SW480 (cell line): ENCODE data around the gene MPZL2.
"Not testable (repeated sequence)": the region's sequence is repeated elsewhere in the genome, so short reads cannot be mapped to it uniquely, and the experiment has no call there.

ENCODE experiments used
- DNase-seq: peaks from one replicate; pipeline ENCODE4 v3.0.0-alpha.2; 2016; ENCODE audit warnings: low spot score

Gene MPZL2

GRCh38 chr11:118263695-118264568 lies at the start of gene MPZL2:
Gene MPZL2, minus strand, starts transcription at chr11:118264297. Its CDS starts 144 bp downstream, at chr11:118264153.
- DNase-seq: peak; percentile 92

GRCh38 chr11:118313242-118313641 lies 49.1 kb upstream of the MPZL2 start:
- no peak for DNase-seq

DNA sequence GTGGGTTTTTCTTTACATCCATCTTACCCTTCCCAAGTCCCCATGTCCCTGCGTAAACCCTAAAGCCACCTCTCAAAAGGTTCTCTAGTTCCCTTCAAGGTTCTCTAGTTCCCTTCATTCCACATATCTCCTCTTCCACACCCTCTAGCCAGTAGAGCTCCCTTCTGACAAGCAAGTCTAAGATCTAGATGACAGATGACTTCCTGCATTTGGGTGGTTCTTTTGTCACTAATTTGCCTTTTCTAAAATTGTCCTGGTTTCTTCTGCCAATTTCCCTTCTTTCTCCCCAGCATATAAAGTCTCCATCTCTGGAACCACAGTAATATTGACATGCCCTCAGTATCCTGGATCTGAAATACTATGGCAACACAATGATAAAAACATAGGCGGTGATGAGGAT lies 48.2 kb upstream of the MPZL2 start:
- no peak for DNase-seq

DNA sequence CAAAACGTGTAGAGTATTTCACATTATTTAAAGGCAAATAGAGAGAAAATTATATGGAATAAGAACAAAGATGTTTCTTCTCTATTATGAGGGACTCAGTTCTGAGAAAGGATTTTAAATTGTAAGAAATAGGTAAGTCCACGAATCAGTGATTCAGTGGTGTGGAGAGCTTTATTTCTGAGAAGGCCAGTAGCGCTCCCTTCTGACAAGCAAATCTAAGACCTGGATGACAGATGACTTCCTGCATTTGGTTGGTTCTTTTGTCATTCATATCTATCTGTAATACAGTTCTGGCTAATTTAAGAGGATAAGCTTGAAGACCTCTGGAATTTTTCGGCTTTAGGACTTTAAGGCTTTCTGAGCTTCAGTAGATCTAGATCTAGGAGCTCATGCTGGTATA lies 47.4 kb upstream of the MPZL2 start:
- DNase-seq: no peak

GRCh38 chr11:118310781-118311485 lies 46.8 kb upstream of the MPZL2 start:
- no peak for DNase-seq

DNA sequence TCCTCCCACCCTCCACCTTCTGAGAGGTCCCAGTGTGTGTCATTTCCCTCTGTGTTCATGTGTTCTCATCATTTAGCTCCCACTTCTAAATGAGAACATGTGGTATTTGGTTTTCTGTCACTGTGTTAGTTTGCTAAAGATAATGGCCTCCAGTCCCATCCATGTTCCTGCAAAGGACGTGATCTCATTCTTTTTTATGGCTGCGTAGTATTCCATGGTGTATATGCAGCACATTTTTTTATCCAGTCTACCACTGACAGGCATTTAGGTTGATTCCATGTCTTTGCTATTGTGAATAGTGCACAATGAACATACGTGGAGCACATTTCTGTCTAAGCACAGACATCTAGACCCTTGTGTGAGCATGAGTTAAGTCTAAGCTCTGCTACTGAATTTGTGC lies 46.2 kb upstream of the MPZL2 start:
- DNase-seq: no peak

DNA sequence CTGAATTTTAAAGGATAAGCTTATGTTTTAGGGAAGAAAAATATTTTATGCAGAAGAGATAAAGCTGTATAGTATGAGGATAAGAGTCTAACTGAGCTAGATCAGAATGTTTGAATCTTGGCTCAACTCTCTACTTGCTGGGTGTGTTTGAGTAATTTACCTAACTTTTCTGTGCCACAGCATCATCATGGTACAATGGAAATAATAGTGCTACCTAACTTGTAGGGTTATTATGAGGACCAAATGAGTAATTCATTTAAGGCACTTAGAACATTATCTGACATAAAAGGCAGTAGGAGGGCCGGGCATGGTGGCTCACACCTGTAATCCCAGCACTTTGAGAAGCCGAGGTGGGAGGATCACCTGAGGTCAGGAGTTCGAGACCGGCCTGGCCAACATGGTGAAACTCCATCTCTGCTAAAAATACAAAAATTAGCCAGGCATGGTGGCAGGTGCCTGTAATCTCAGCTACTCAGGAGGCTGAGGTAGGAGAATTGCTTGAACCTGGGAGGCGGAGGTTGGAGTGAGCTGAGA lies 45.0 kb upstream of the MPZL2 start:
- not testable (repeated sequence) for DNase-seq

DNA sequence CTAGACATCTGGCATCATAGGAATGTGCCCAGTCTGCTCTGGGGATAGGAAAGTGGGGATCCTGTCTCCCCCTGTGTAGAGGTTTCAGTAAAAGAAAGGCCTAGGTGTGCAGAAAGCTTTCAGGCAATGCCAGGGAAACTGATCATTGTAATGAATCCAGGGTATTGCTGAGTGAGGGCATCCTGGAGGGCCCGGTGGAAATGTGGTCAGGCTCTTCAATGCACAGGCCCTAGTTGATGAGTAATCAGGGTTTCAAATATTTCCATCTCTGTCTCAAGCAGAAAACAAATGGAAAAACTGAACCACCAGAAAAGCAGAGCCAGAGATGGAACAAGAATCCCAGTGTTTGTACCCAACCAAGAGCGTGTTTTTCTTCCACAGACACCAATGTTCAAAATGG lies 42.5 kb upstream of the MPZL2 start:
- DNase-seq: no peak

DNA sequence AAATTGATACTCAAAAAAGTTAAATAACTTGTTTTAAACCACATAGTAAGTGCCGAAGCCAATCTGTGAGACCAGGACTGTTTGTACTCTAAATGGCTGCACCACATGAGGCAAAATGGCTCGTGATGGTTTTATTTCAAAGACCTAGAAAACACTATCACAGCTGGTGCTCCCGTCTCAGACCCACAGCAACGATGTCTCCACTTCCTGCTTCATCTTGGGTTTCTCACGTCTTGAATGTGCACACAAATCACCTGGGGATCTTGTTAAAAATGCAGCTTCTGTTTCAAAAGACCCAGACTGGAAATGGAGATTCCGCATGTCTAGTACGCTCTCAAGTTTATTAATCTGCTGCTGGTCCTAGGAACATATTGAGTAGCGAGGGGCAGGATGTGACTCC lies 41.6 kb upstream of the MPZL2 start:
- no peak for DNase-seq

DNA sequence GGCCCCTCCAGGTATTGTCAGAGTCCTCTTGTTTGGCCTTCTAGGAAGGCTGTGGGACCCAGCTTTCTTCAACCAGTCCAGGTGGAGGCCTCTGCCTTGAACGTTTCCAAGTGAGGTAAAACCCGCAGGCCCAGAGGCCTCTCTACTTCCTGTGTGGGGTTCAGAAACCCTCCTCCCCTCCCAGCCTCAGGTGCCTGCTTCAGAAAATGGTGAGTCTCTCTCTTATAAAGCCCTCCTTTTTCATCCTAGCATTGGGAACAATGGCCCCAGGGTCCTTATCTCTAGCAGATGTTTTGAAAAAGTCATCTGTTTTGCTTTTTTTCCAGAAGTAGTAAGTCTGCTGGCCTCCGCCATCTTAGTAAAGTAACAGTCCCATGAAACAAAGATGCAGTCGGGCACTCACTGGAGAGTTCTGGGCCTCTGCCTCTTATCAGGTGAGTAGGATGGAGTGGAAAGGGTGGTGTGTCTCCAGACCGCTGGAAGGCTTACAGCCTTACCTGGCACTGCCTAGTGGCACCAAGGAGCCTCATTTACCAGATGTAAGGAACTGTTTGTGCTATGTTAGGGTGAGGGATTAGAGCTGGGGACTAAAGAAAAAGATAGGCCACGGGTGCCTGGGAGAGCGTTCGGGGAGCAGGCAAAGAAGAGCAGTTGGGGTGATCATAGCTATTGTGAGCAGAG lies 40.6 kb upstream of the MPZL2 start, which contains the start of gene CD3E:
TSS of gene CD3E (plus strand) at position 163 of the 681 bp plus-strand sequence. CDS start at position 386, 223 bp downstream.
- no peak for DNase-seq

- DNase-seq: no peak
Measured at GRCh38 chr11:118304227-118304567, 40.1 kb upstream of the MPZL2 start.

DNA sequence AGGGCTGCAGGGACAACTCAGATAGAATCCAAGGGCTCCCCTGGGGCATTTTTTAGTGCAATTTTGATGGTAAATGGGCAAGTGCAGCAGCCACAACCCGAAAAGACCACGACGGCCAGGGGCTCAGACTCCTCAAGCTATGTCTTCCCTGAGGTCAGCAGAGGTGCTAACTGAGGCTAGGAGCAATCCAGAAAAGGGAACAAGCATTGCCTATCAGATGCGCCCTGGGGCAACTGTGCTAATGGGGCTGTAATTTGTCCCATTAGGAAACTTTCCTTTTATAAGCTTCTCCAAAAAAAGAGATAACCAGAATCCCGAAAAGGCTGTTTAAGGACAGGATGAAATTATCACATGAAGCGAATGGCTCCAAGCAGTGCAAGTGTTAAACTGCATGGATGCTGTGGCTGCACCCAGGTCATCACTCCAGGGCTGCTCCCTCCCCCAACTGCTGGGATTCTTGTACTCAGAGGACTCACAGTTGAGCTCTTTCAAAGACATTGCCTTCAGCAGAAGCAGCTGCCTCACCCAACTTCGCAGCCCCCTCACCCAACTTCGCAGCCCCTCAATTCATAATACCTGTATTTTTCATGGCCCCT lies 37.6 kb upstream of the MPZL2 start:
- DNase-seq: no peak

DNA sequence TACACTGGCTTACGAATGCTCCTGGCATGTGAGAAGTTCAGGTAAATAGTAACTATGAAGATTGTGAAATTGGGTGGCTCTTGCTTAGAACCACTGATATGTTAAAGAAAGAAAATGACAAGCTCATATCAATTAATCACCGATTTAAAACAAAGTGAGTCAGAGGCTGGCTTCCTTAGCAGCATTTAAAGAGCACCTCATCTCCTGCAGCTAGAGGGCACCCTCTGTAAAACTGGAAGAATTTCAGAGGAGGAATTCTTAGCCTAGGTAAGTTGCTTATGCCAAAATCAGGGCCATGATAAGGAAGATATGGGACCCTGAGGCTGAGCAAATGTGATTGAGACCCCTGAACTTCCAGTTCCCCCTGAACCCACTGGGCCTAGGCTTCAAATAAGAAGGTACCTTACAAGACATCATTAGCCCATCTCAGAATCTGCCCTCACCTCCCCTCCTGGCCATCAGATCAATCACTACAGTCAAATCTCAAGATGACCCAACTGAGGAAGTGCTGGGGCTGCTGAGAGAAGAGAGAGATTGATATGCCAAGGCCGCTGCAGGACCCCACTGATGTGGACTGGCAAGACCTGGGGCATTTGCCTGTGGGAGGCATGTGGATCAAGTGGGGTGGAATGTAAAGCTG lies 31.8 kb upstream of the MPZL2 start:
- DNase-seq: peak; percentile 75

DNA sequence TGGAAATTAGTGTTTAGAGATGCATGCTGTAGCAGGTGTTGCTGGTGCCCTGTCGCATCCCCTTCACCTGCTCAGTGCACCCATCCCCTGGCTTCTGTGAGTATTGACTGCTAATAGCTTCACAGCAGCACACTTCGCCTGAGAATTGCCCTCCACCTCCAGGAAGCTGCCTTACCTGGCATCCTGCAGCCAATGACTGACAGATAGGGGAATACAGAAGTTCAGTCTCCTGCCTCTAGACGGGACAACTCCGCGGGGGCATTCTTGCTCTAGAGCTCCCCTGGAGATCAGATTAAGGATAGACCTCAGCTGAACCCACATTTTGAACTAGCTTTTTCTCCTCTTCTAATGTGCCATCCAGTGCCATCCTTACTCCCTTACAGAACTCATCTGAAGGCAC lies 31.1 kb upstream of the MPZL2 start:
- no peak for DNase-seq

DNA sequence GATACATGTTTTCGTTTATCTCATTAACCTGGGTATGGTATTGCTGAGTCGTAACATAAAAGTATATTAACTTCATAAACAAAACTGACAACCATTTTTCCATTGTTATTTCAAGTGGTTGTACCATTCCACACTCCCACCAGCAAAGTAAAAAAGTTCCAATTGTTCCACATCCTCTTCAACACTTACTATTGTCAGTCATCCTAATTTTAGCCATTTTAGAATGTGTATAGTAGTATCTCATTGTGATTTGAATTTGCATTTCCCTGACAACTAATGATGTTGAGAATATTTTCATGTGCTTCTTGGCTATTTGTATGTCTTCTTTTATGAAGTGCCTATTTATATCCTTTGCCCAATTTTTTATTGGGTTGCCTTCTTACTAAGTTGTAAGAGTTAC lies 30.0 kb upstream of the MPZL2 start:
- no peak for DNase-seq

GRCh38 chr11:118291477-118292135 lies 27.5 kb upstream of the MPZL2 start:
- no peak for DNase-seq

DNA sequence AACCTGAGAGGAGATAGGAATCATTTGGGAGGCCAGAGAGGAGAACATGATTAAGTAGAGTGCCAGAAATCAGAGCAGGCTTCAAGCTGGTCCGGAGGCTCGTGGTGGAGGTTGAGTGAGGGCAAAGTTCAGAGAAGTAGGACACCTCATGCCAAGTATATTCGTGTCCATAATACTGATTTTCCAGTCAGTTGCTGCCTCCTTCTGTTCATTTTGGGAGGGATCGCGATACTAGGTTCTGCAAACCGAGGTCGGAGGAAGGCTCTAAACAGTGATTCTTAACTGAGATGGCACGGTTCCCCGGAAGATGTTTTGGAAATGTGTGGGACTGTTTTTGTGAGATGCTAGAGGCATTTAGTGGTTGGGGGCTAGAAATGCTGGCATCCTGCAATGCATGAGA lies 26.8 kb upstream of the MPZL2 start:
- DNase-seq: peak; percentile 78

DNA sequence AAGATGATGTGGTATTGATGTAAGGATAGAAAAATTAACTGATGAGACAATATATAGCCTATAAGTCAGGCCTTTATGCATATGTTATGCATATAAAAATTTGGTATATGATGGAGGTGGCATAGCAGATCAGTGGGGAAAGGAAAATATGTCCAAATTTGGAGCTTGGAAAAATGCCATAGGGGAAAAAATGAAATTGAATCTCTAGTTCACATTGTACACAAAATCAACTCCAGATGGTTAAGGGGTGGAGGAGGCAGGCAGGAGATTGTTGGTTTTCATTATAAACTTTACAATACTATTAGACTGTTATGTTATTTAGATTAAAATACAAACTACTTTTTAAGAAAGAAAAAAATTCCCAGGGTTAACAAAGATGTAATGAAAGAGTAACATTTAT lies 25.3 kb upstream of the MPZL2 start:
- no peak for DNase-seq

DNA sequence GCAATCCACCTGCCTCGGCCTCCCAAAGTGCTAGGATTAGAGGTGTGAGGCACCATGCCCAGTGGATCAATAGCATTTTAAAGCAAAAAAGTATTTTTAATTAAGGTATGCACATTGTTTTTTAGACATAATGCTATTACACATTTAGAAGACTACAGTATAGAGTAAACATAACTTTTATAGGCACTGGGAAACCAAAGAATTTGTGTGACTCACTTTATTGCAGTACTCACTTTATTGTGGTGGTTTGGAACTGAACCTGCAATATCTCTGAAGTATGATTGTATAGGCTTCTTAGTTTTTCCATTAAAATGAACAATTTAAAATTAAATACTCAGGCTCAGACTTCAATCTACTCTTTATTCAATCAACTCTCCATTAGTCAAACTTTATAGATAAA lies 22.9 kb upstream of the MPZL2 start:
- DNase-seq: peak; percentile 89

DNA sequence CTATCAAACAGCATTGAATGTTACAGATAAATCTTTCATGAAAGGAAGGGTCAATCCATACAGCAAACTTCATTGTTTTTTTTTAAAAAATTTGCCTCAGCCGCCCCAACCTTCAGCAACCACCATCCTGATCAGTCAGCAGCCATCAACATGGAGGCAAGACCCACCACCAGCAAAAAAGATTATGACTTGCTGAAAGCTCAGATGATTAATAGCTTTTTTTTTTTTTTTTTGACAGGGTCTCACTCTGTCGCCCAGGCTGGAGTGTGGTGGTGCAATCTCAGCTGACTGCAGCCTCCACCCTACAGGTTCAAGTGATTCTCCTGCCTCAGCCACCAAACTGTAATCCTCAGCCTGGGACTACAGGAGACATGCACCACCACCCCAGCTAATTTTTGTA lies 22.4 kb upstream of the MPZL2 start:
- peak; percentile 46 for DNase-seq

DNA sequence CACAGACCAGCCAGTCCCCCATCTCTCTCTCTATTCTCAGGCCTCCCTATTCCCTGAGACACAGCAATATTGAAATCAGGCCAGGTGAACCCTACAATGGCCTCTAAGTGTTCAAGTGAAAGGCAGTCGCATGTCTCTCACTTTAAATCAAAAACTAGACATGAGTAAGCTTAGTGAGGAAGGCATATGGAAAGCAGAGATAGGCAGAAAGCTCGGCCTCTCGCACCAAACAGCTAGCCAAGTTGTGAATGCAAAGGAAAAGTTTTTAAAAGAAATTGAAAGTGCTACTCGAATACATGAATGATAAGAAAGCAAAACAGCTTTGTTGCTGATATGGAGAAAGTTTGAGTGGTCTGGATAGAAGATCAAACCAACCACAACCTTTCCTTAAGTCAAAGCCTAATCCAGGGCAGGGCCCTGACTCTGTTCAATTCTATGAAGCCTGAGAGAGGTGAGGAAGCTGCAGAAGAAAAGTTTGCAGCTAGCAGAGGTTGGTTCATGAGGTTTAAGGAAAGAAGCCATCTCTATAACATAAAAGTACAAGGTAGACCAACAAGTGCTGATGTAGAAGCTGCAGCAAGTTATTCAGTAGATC lies 19.8 kb upstream of the MPZL2 start:
- DNase-seq: no peak
